Common myeloid progenitor, CD34-positive (primary cell): Measurements from ENCODE around the gene FBXO8.

Experiments
- CTCF ChIA-PET: fragments of 350-600 bp; sonication (Branson Sonifier 250); formaldehyde crosslinking; loops from one replicate; lab custom pipeline; 2021; ENCODE audit warnings: antibody characterized with exemption; lab: Charles Lee
- POLR2A ChIA-PET: fragments of 350-600 bp; sonication (Branson Sonifier 250); formaldehyde crosslinking; loops from one replicate; lab custom pipeline; 2021; ENCODE audit warnings: antibody characterized with exemption; lab: Charles Lee
- DNase-seq, 3 donors: peaks; one replicate each; pipeline versions ENCODE4 v3.0.0 to v3.0.0-alpha.2; 2013
- H3K27ac ChIP-seq, 2 experiments: 1 replicate in 1 of 2; 2 replicates in 1 of 2; pipeline ENCODE4 v1.7.0; 2013; ENCODE audit warnings: inconsistent platforms in 2 of 2, low read length in 2 of 2, mild to moderate bottlenecking in 2 of 2, low read depth in 1 of 2, moderate library complexity in 1 of 2; ENCODE audit not compliant: severe bottlenecking in 2 of 2, insufficient read depth in 1 of 2, poor library complexity in 1 of 2
- H3K27me3 ChIP-seq, 5 experiments: replicated peaks in 2 of 5; 1 replicate in 3 of 5; 2 replicates in 2 of 5; pipeline versions ENCODE4 v1.6.1 to v1.7.0; 2013; ENCODE audit warnings: low read length in 4 of 5, mild to moderate bottlenecking in 2 of 5, moderate library complexity in 2 of 5, inconsistent platforms in 1 of 5; ENCODE audit not compliant: insufficient read depth in 5 of 5, control insufficient read depth in 4 of 5
- H3K36me3 ChIP-seq, 4 experiments: 1 replicate in 2 of 4; 2 replicates in 2 of 4; pipeline versions ENCODE4 v1.6.1 to v1.7.0; 2013; ENCODE audit warnings: low read length in 3 of 4, control low read depth in 1 of 4, mild to moderate bottlenecking in 1 of 4; ENCODE audit not compliant: control insufficient read depth in 4 of 4, insufficient read depth in 4 of 4
- H3K4me1 ChIP-seq, 4 experiments: 1 replicate in 3 of 4; 2 replicates in 1 of 4; pipeline versions ENCODE4 v1.6.1 to v1.7.1; 2013; ENCODE audit warnings: low read length in 3 of 4, mild to moderate bottlenecking in 3 of 4, control low read depth in 1 of 4, inconsistent platforms in 1 of 4, moderate library complexity in 1 of 4; ENCODE audit not compliant: control insufficient read depth in 4 of 4, insufficient read depth in 4 of 4; ENCODE audit errors: control extremely low read depth in 1 of 4
- H3K4me3 ChIP-seq, 7 experiments: 1 replicate in 4 of 7; 2 replicates in 3 of 7; pipeline versions ENCODE4 v1.5.1 to v1.7.0; 2013; ENCODE audit warnings: mild to moderate bottlenecking in 7 of 7, low read length in 6 of 7, moderate library complexity in 6 of 7, inconsistent platforms in 2 of 7, low read depth in 2 of 7, control low read depth in 1 of 7; ENCODE audit not compliant: insufficient read depth in 4 of 7, control insufficient read depth in 1 of 7; ENCODE audit errors: extremely low read depth in 1 of 7
- H3K9me3 ChIP-seq, 5 experiments: 1 replicate in 4 of 5; 2 replicates in 1 of 5; pipeline versions ENCODE4 v1.6.1 to v1.7.1; 2013; ENCODE audit warnings: low read length in 4 of 5, mild to moderate bottlenecking in 2 of 5, inconsistent platforms in 1 of 5, low read depth in 1 of 5, moderate library complexity in 1 of 5; ENCODE audit not compliant: control insufficient read depth in 4 of 5, insufficient read depth in 2 of 5; ENCODE audit errors: control extremely low read depth in 1 of 5
- WGBS: methylation state at CpG from one replicate; pipeline ENCODE4 v1.1.5; 2013; ENCODE audit not compliant: insufficient coverage; 5-methylcytosine and 5-hydroxymethylcytosine counted together

Gene FBXO8

DNA sequence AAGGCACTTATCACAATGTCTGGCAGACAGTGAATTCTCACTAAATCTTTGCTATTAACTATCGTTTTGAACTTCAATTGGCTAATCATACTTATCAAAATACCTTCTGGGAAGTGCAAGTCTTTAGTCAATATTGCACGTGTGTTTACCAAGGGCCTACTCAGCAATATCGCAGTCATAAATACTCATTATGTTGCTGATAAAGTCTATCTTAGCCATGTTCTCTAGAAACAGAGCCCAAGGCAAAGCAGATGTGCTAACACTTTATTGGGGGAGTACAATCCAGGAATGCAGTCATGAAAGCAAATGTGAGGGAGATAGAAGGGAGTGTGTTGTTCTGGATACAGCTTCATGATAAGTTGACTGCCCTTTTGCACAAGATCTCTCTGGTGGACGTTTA is 90.5 kb downstream of the FBXO8 start:
- no peaks in the 10 kb centered on the region for H3K36me3 ChIP-seq
- H3K27me3 ChIP-seq, result peaks cover 11 to 65% (median 18%) of the 10 kb centered on the region in 5 experiments
- H3K4me1 ChIP-seq, result no peaks in the 10 kb centered on the region
- CTCF ChIA-PET, result no interaction called here
- WGBS, result 83% methylated on average over 1 of the region's 4 CpGs
- DNase-seq, result no peak
- peaks cover 0 to 2% (median 0%) of the 10 kb centered on the region in 5 experiments for H3K9me3 ChIP-seq
- H3K4me3 ChIP-seq, result no peak overlapping the region
- POLR2A ChIA-PET, result no interaction called here
- H3K27ac ChIP-seq, result no peak overlapping the region

DNA sequence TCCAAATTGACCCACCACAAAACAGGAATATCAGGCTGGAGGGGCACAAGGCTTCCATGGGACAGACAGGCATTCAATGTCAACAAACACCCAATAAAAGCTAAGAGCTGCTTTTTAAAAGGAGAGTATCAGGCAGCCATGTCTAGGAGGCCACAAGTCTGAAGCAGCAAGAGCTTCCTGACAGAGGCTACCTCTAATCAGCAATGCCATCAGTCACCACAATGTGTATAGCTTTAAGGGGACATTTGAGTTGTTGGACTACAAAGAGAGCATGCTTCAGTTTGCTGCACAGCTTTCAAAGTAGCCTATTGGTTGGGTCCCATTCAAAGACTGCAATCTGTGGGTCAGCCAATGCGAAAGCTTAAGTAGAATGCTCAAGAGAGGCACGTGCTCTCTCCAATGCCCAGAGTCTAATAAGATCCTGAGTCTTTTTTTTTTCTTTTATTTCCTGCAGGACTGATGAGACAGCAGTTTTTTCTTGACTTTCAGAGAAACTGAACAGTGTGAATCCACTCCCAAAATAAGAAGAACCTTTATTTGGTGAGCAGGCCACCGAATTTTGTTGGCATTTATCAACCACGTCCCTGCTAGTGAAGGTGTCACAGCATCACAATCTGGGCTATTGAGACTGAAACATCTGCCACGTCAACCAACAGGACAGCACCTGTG is 92.5 kb downstream of the FBXO8 start:
- no peak overlapping the region for H3K4me3 ChIP-seq
- no peak overlapping the region for H3K27ac ChIP-seq
- H3K27me3 ChIP-seq, result peaks cover 3 to 54% (median 11%) of the 10 kb centered on the region in 5 experiments
- POLR2A ChIA-PET, result interaction anchor here (0.6 kb wide), 1 partner anchor 20 kb away, joined by 3 read pairs; no protein-coding TSS in a partner anchor
- DNase-seq, result no peak
- 89% methylated on average over 5 of the region's 5 CpGs for WGBS
- H3K4me1 ChIP-seq, result no peaks in the 10 kb centered on the region
- H3K9me3 ChIP-seq, result peaks cover 0 to 2% (median 0%) of the 10 kb centered on the region in 5 experiments
- H3K36me3 ChIP-seq, result no peaks in the 10 kb centered on the region
- CTCF ChIA-PET, result interaction anchor here (0.7 kb wide), 1 partner anchor 12 kb away, joined by 3 read pairs; no protein-coding TSS in a partner anchor

DNA sequence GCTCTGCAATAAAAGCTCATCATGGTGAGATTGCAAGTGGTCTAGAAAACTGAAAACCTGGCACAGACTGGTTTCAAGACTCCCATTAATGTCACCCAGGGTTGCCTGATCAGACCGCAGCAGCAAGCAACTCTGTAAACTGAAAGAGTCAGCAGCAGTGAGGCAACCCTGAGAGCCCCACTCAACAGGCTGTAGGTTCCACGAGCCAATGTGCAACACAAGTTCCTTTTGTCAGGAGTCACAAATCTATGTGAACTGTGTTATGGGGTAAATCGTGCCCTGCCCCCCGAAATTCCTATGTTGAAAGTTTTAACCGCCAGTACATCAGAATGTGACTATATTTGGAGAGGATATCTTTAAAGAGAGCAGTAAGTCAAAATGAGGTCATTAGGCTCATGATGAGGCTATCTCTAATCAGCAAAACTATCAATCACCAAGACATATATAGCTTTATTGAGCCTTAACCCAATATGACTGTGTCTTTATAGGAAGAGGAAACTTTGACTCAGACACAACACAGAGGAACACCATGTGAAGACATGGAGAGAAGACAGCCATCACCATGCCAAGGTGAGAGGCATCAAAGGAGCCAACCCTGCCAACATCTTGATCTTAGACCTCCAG is 94.0 kb downstream of the FBXO8 start:
- no peak overlapping the region for H3K27ac ChIP-seq
- peaks cover 3 to 52% (median 11%) of the 10 kb centered on the region in 5 experiments for H3K27me3 ChIP-seq
- CTCF ChIA-PET, result no interaction called here
- no peak overlapping the region for H3K4me3 ChIP-seq
- POLR2A ChIA-PET, result no interaction called here
- no peak for DNase-seq
- WGBS, result 89% methylated on average over 3 of the region's 5 CpGs
- no peaks in the 10 kb centered on the region for H3K36me3 ChIP-seq
- H3K9me3 ChIP-seq, result peaks cover 0 to 1% (median 0%) of the 10 kb centered on the region in 5 experiments
- H3K4me1 ChIP-seq, result no peaks in the 10 kb centered on the region
